Right kidney (tissue), 9 donors: ENCODE data around the gene L3MBTL2.
"Not testable (repeated sequence)": the region's sequence is repeated elsewhere in the genome, so short reads cannot be mapped to it uniquely, and the experiment has no call there.

Experiments
- DNase-seq: peaks from one replicate; pipeline ENCODE4 v3.0.0-alpha.2; 2016
- long read RNA-seq, 8 donors: transcript quantifications; one replicate each; lab custom pipeline, GENCODE V29; 2026

The L3MBTL2 gene
- long read RNA-seq, donor 1, partial matches to known transcripts, result 6 of 14 reads
- long read RNA-seq, donor 1, other reads (novel, unspliced or antisense), result 8 of 14 reads
- long read RNA-seq, donor 2, partial matches to known transcripts, result 6 of 12 reads
- long read RNA-seq, donor 2, other reads (novel, unspliced or antisense), result 6 of 12 reads
- long read RNA-seq, donor 3, result 0 reads
- long read RNA-seq, donor 4, partial matches to known transcripts, result 0 of 2 reads
- long read RNA-seq, donor 4, other reads (novel, unspliced or antisense), result 0 of 2 reads
- long read RNA-seq, donor 5, partial matches to known transcripts, result 0 of 3 reads
- long read RNA-seq, donor 5, other reads (novel, unspliced or antisense), result 0 of 3 reads
- long read RNA-seq, donor 6, partial matches to known transcripts, result 0 of 2 reads
- long read RNA-seq, donor 6, other reads (novel, unspliced or antisense), result 0 of 2 reads
- long read RNA-seq, donor 7, transcript L3MBTL2-201 (17 exons, 3,296 nt), result major isoform, 5 of 5 reads
- long read RNA-seq, donor 7, partial matches to known transcripts, result 0 of 5 reads
- long read RNA-seq, donor 7, other reads (novel, unspliced or antisense), result 0 of 5 reads
- long read RNA-seq, donor 8, partial matches to known transcripts, result 0 of 3 reads
- long read RNA-seq, donor 8, other reads (novel, unspliced or antisense), result 0 of 3 reads

DNA sequence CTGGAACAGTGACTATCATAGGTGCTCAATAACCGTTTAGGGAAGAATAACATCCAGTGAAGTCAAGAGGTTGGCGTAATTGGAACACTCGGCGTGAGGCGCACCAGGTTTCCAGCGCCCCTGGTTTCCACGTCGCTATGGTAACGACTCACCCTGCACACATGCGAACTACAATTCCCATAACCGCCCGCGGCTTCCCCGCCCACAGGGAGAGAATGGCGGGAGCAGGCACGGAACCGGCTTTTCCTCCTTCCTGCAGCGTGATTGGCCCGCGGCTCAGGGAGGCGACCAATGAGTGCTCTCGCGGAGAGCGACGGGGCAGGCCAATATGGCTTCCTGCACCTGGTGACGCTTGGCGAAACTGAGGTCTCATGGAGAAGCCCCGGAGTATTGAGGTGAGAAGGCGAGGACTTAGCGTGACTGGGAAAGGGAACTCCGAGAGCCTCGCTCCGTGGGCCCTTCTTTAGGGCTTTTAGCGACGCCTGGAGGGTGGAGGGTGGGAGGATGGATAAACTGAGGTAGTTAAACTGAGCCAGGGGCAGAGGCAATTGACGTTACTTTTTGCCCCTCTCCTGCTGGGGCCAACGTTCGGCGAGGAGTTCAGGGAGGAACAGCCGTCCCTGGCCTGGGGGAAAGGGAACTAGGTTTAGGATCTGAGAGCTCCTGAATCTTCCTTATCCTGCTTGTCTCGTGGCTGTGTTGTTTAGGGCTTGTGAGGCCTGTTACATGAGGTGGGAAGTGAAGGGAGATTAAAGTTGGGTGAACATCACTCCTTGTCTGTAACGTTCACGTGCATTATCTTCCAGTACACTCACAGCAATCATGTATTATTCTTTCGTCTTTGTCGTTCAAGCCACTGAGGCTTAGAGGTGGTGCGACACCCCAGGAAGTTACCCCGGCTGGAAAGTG lies at the start of gene L3MBTL2:
Gene L3MBTL2 (plus strand): TSS at position 321 of the 909 bp plus-strand sequence. CDS start 51 bp downstream, at position 372.
- DNase-seq, result peak; percentile 80

DNA sequence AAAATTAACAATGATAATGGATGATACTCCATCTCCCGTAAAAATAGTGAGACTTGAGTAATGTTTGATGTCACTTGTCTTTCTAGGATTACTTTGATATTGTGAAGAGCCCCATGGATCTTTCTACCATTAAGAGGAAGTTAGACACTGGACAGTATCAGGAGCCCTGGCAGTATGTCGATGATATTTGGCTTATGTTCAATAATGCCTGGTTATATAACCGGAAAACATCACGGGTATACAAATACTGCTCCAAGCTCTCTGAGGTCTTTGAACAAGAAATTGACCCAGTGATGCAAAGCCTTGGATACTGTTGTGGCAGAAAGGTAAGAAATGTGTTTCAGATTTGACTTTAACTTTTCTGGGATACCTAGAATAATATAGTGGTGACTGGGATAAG lies 48.0 kb upstream of the L3MBTL2 start:
- DNase-seq, result no peak

DNA sequence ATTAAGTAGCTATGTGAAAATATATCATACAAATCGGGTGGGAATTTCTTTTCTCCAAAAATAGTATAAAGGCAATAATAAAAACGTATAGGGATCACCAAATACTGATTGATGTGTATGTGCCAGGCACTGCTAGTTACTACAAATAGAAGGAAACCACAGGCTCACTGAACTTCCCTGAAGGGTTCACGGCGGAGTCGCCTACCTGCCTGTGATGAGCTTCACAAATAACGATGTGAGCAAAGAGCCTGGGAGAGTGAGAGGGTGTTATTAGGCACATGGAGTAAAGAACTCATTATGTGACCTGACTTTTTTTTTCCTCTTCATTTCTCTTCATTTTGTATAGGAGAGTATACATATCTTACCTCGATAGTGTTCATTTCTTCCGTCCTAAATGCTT lies 36.0 kb upstream of the L3MBTL2 start:
- no peak for DNase-seq

DNA sequence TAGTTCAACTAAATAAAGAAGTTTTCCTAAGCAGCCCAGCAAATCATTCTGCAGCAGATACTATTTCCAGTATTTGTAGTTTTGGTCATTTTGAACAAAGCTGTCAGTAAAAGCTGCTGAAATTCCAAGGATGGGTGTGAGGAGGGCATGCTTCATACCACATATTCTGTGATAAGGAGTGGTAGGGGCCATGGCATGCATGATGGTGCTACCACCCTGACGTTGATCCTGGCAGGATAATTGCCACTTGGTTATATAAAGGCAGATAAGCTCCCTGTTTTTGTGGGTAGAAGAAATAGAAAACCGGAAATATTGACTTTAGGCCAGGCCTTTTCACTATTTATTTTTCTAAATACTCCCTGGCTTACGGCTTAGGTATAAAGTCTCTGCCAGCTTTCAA lies 33.1 kb upstream of the L3MBTL2 start:
- DNase-seq, result no peak

DNA sequence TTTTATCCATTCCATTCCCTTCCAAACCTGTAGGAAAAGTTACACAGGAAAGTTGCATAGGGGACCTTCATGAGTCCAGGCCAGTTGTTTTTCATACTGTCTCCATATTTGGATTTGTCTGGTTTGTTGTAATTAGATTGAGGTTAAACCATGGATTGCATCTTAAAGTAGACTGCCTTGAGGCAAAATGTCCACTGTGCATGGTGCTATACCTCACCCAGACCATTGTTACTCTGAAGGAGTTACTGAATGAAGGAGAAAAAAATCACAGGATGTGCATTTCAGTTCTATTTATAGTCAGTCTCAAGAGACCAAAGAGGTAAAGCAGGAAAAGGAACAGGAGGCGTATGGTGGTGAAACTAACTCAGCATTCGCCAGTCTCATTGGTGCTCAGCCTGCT lies 29.6 kb upstream of the L3MBTL2 start:
- no peak for DNase-seq

DNA sequence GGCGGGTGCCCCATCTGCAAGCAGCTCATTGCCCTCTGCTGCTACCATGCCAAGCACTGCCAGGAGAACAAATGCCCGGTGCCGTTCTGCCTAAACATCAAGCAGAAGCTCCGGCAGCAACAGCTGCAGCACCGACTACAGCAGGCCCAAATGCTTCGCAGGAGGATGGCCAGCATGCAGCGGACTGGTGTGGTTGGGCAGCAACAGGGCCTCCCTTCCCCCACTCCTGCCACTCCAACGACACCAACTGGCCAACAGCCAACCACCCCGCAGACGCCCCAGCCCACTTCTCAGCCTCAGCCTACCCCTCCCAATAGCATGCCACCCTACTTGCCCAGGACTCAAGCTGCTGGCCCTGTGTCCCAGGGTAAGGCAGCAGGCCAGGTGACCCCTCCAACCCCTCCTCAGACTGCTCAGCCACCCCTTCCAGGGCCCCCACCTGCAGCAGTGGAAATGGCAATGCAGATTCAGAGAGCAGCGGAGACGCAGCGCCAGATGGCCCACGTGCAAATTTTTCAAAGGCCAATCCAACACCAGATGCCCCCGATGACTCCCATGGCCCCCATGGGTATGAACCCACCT lies 28.0 kb upstream of the L3MBTL2 start:
- no peak for DNase-seq

DNA sequence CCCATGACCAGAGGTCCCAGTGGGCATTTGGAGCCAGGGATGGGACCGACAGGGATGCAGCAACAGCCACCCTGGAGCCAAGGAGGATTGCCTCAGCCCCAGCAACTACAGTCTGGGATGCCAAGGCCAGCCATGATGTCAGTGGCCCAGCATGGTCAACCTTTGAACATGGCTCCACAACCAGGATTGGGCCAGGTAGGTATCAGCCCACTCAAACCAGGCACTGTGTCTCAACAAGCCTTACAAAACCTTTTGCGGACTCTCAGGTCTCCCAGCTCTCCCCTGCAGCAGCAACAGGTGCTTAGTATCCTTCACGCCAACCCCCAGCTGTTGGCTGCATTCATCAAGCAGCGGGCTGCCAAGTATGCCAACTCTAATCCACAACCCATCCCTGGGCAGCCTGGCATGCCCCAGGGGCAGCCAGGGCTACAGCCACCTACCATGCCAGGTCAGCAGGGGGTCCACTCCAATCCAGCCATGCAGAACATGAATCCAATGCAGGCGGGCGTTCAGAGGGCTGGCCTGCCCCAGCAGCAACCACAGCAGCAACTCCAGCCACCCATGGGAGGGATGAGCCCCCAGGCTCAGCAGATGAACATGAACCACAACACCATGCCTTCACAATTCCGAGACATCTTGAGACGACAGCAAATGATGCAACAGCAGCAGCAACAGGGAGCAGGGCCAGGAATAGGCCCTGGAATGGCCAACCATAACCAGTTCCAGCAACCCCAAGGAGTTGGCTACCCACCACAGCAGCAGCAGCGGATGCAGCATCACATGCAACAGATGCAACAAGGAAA lies 27.3 kb upstream of the L3MBTL2 start:
- no peak for DNase-seq

DNA sequence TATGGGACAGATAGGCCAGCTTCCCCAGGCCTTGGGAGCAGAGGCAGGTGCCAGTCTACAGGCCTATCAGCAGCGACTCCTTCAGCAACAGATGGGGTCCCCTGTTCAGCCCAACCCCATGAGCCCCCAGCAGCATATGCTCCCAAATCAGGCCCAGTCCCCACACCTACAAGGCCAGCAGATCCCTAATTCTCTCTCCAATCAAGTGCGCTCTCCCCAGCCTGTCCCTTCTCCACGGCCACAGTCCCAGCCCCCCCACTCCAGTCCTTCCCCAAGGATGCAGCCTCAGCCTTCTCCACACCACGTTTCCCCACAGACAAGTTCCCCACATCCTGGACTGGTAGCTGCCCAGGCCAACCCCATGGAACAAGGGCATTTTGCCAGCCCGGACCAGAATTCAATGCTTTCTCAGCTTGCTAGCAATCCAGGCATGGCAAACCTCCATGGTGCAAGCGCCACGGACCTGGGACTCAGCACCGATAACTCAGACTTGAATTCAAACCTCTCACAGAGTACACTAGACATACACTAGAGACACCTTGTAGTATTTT lies 26.6 kb upstream of the L3MBTL2 start:
- DNase-seq, result no peak

DNA sequence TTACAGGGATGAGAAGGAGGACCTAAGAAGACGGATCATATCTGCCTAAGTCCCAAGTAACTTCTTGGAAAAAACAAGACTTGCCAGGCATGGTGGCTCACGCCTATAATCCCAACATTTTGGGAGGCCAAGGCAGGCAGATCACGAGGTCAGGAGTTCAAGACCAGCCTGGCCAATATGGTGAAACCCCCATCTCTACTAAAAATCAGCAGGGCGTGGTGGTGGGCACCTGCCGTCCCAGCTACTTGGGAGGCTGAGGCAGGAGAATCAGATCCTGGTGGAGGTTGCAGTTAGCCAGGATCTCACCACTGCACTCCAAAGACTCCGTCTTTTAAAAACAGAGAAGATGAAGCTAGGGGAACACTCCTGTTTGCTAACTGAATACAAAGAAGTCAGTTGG lies 24.8 kb upstream of the L3MBTL2 start:
- not testable (repeated sequence) for DNase-seq

DNA sequence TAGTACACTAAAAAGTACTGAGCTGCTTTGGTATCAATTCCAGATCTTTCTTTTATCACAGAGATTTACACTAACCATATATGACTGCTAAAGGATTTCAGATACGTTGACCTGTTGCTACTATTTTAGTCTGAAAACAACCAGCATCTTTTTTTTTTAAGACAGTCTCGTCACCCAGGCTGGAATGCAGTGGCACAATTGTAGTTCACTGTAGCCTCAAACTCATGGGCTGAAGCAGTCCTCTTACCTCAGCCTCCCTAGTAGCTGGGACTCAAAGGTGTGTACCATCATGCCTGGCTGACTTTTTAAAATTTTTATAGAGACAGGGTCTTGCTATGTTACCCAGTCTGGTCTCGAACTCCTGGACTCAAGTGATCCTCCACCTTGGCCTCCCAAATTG lies 24.2 kb upstream of the L3MBTL2 start:
- DNase-seq, result no peak

DNA sequence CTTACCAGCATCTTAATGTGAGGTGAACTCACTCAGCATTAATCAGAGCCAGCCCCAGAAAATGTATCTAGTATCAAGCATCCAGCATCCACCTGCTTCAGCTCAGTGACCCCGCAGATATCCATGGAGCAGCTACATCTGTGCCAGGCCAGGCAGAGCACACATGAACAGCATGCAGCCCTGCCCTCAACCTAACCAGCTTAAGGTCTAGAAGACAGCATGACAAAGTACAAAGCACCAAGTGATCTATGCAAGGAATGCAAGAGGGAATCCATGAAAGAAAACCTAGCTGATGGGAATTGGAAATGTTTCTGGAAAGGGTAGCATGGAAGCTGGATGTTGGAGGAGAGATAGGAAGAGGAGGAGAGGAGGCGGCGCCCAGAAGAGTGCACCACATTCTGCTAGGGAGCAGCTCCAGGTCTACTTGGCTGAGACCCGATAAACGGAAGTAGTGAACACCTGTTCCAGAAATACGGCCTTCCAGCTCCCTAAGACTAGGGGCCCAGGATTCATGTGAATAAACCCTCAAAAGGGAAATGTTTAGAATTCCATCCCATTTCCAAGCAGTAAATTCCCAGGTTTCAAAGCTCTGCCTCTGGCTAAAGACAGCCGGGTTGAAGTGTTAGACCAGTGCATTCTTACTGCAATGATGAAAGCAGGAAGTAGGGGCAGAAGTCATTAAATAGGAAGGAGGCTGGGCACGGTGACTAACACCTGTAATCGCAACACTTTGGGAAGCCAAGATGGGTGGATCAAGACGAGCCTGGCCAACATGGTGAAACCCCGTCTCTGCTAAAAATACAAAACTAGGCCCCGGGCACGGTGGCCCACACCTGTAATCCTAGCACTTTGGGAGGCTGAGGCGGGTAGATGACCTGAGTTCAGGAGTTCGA lies 23.5 kb upstream of the L3MBTL2 start:
- DNase-seq, result no peak

DNA sequence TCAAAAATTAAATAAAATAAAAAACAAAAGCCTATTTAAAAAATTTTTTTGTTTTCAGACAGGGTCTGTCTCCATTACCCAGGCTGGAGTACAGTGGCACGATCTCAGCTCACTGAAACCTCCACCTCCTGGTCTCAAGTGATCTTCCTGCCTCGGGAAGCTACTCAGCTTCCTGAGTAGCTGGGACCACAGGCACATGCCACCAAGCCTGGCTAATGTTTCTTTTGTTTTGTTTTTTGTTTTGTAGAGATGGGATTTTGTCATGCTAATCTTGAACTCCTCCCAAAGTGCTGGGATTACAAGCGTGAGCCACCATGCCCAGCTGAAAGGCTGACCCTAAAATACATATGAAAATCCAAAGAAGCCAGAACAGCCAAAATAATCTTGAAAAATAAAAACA lies 20.4 kb upstream of the L3MBTL2 start:
- no peak for DNase-seq

DNA sequence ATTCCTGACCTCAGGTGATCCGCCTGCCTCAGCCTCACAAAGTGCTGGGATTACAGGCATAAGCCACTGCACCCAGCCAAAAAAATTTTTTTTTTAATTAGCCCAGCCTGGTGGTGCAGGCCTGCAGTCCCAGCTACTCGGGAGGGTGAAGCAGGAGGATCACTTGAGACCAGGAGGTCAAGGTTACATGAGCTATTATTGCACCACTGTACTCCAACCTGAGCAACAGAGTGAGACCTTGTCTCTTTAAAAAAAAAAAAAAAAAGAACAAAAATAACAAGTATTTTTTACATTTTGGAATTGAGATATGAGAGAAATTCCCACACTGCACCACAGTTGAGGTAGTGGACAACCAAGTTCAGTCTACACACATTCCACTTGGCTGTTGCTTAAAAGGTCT lies 13.6 kb upstream of the L3MBTL2 start:
- DNase-seq, result no peak

DNA sequence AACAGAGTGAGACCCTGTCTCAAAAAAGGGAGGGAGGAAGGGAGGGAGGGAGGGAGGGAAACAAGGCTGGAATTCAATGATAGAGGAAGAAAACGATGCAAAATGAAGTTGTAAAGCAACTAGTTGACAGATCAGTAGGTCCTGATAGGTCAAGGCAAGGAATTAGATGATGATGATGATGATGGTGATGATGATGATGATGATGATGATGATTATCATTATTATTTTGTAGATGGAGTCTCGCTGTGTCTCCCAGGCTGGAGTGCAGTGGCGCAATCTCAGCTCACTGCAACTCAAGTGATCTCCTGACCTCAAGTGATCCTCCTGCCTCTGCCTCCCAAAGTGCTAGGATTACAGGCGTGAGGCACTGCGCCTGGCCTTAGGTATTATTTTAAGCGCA lies 11.3 kb upstream of the L3MBTL2 start:
- DNase-seq, result no peak

DNA sequence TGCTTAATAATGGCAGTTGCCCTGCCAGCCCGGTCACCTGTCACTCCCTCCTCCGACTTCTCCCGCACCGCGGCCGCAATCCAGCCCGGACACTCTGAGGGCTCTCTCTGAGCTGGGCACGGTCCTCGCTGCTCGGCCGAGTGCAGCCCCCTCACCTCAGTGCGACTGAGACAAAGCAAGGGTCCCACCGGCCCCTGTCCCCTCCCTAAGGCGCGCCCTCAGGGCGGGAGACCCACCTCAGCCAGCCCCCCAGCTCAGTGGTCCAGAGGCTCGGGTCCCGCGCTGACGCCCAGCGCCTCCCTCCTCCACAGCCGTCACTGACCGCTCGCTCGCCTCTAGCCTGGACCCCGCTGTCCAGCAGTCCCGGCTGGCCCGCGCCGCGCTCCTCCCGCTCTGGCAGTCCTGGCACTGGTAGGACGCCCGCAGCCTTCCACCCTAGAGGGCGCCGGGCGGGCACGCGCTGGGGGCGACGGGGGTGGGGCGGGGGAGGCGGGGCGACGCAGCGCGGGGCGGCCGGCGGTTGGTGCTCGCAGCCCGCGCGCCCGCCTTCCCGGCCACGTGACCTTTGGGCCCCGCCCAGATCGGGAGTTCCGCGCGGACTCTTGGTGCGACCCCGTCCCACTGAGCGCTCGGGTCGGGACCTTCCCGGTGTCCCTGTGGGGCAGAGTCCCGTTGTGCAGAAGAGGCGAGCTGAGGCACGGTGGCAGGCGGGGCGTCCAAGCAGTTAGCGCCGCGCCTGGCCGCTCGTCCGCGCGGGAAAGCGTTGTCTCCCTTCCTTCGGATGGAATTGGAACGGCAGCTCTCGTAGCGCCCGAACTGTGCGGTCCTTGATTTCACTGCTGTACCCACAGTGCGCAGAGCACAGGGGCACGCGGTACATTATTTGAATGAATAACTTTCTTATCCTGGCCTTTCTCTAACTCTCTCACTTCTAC lies 7.8 kb upstream of the L3MBTL2 start:
- peak; percentile 94 for DNase-seq

DNA sequence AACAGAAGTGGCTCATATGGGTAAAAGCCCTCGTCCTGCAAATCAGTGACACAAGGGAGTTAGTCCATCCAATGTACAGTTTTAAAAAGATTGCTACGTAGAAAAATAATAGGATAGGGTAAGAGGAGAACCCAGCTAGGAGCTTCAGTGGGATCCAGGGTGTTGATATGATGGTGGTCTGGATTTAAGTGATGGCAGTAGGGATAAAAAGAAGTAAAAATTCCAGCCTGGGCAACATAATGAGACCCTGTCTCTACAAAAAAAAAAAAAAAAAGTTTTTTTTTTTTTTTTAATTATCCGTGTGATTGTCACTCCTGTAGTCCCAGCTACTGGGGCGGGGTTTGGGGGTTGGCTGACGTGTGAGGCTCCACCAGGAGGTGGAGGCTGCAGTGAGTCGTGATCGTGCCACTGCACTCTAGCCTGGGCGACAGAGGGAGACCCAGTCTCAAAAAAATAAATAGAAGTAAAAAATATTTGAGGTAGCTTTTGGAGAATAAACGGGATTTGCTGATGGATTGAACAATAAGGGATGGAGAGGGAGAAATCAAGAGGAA lies 7.0 kb upstream of the L3MBTL2 start:
- no peak for DNase-seq

DNA sequence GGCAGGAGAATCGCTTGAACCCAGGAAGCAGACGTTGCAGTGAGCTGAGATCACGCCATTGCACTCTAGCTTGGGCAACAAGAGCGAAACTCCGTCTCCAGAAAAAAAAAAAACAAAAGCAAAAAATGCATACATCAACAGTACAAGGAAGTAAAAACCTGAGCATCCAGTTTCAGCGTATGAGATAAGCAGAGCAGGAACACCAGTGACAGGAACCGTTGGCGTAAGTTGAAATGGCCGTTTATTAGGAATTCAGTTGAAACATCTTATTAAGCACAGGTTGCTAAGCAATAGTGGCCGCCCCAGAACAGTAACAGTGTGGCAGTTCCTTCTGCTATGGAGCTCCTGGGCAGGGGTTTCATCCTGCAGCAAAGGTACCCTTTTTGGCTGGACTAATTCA lies 4.0 kb upstream of the L3MBTL2 start:
- DNase-seq, result no peak

DNA sequence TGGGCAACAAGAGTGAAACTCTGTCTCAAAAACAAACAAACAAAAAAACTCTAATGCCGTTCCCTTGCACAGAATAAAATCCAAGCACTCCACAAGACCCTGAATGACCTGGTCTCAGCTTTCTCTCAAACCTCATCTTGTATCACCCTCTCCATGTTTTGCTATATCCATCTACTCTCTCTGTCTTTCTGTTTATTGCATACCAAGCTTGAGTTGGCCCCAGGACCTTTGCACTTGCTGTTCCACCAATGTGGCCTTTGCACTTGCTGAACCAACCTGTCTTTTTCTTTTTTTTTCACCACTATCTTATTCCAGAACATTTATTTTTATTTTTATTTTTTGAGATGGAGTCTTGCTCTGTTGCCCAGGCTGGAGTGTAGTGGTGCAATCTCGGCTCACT lies 2.0 kb upstream of the L3MBTL2 start:
- DNase-seq, result no peak

DNA sequence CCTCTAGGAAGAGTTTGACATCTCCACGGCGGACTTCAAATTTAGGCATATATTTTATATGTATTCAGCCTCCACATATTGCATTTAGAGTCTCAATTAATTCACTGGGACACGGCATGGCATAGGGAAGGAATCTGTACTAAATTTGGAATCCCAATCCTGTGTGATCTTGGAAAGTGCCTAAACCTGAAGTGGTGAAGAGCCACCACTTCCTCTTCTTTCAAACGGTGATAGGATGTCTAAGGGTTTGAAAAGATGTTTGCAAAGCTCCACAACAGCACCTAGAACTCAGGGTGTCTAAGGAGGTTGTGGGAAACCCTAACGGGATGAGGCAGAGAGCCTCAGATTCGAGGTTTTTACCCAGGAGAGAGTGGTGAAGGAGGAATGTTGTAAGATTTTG lies 1.0 kb upstream of the L3MBTL2 start:
- DNase-seq, result no peak
